ENCODE results near the gene SPIN2A. TPM values are rescaled to one million over a fixed set of nuclear protein-coding genes. Genes with fewer than 3 reads are reported as not detected.

SPIN2A gene
- total and polyA plus RNA-seq, 2 experiments from 2014 or later, result 1.4 to 5.2 TPM

DNA sequence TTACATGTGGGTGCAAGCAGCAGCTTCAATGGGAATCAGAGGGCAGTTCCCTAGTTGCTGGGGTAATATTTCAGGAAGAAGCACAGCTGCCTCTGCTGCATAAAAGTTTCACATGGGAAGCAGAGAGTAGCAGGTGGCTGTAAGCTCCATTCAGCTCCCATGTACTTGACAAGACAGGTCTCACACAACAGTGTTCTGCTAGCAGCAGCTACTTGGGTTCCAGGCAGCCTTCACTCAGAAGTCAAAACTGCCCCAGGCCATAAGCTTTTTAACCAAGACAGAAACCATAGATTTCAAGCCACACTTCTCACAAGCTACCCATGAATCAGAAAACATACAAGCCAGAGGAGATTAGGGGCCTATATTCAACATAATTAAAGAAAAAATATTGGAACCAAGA lies 41.4 kb upstream of the SPIN2A start (continued):
- TF ChIP-seq STAT1 (IDR thresholded peaks at IDR 0.05; ENCODE audit: unreplicated experiment) (no peak), NANOG (IDR thresholded peaks at IDR 0.05; ENCODE audit: borderline replicate concordance) (no peak), CREB1 (CRISPR knock-in tag; IDR thresholded peaks at IDR 0.05; ENCODE audit: low read depth) (no peak), ZNF331 (CRISPR knock-in tag; IDR thresholded peaks at IDR 0.05; ENCODE audit: low read depth) (no peak)
- TF ChIP-seq, protein P1, sequence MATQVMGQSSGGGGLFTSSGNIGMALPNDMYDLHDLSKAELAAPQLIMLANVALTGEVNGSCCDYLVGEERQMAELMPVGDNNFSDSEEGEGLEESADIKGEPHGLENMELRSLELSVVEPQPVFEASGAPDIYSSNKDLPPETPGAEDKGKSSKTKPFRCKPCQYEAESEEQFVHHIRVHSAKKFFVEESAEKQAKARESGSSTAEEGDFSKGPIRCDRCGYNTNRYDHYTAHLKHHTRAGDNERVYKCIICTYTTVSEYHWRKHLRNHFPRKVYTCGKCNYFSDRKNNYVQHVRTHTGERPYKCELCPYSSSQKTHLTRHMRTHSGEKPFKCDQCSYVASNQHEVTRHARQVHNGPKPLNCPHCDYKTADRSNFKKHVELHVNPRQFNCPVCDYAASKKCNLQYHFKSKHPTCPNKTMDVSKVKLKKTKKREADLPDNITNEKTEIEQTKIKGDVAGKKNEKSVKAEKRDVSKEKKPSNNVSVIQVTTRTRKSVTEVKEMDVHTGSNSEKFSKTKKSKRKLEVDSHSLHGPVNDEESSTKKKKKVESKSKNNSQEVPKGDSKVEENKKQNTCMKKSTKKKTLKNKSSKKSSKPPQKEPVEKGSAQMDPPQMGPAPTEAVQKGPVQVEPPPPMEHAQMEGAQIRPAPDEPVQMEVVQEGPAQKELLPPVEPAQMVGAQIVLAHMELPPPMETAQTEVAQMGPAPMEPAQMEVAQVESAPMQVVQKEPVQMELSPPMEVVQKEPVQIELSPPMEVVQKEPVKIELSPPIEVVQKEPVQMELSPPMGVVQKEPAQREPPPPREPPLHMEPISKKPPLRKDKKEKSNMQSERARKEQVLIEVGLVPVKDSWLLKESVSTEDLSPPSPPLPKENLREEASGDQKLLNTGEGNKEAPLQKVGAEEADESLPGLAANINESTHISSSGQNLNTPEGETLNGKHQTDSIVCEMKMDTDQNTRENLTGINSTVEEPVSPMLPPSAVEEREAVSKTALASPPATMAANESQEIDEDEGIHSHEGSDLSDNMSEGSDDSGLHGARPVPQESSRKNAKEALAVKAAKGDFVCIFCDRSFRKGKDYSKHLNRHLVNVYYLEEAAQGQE (IDR thresholded peaks at IDR 0.05; ENCODE audit: unreplicated experiment), result no peak

DNA sequence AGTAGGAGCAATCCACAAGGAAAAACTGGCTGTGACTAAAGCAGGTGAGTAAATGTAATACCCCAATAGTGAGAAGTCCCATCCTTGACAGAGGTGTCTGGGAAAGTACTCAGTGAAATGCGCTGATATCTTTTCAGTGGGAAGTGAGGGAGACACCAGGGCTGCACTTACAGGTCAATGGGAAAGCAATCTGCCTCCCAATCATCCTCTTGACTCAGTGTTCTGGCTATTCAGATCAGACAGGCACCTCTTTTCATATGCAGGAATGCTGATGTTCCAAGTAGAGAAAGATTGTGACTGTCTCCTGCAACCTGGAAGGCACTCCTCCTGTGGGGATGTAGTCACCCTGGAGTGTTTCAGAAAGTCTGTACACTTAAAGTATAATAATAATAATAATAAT lies 39.9 kb upstream of the SPIN2A start:
- H3K27ac Mint-ChIP-seq, result peak overlapping the region; percentile 96
- TF ChIP-seq, protein P2, sequence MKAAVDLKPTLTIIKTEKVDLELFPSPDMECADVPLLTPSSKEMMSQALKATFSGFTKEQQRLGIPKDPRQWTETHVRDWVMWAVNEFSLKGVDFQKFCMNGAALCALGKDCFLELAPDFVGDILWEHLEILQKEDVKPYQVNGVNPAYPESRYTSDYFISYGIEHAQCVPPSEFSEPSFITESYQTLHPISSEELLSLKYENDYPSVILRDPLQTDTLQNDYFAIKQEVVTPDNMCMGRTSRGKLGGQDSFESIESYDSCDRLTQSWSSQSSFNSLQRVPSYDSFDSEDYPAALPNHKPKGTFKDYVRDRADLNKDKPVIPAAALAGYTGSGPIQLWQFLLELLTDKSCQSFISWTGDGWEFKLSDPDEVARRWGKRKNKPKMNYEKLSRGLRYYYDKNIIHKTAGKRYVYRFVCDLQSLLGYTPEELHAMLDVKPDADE (IDR thresholded peaks at IDR 0.05), result no peak
- TF ChIP-seq POLR2AphosphoS5 (IDR thresholded peaks at IDR 0.05; ENCODE audit: low read depth) (no peak), JUNB (IDR thresholded peaks at IDR 0.05; ENCODE audit: unreplicated experiment) (no peak), CREB1 (CRISPR knock-in tag; IDR thresholded peaks at IDR 0.05; ENCODE audit: low read depth) (no peak), EZH2 (IDR thresholded peaks at IDR 0.05; ENCODE audit: low read depth, unreplicated experiment) (no peak), NANOG (IDR thresholded peaks at IDR 0.05; ENCODE audit: borderline replicate concordance) (0 out of 2 replicates have a peak, but pooled peaks have one; percentile 39), STAT1 (IDR thresholded peaks at IDR 0.05; ENCODE audit: unreplicated experiment) (no peak), ZNF114 (CRISPR knock-in tag; IDR thresholded peaks at IDR 0.05) (no peak)
- TF ChIP-seq, protein P3, sequence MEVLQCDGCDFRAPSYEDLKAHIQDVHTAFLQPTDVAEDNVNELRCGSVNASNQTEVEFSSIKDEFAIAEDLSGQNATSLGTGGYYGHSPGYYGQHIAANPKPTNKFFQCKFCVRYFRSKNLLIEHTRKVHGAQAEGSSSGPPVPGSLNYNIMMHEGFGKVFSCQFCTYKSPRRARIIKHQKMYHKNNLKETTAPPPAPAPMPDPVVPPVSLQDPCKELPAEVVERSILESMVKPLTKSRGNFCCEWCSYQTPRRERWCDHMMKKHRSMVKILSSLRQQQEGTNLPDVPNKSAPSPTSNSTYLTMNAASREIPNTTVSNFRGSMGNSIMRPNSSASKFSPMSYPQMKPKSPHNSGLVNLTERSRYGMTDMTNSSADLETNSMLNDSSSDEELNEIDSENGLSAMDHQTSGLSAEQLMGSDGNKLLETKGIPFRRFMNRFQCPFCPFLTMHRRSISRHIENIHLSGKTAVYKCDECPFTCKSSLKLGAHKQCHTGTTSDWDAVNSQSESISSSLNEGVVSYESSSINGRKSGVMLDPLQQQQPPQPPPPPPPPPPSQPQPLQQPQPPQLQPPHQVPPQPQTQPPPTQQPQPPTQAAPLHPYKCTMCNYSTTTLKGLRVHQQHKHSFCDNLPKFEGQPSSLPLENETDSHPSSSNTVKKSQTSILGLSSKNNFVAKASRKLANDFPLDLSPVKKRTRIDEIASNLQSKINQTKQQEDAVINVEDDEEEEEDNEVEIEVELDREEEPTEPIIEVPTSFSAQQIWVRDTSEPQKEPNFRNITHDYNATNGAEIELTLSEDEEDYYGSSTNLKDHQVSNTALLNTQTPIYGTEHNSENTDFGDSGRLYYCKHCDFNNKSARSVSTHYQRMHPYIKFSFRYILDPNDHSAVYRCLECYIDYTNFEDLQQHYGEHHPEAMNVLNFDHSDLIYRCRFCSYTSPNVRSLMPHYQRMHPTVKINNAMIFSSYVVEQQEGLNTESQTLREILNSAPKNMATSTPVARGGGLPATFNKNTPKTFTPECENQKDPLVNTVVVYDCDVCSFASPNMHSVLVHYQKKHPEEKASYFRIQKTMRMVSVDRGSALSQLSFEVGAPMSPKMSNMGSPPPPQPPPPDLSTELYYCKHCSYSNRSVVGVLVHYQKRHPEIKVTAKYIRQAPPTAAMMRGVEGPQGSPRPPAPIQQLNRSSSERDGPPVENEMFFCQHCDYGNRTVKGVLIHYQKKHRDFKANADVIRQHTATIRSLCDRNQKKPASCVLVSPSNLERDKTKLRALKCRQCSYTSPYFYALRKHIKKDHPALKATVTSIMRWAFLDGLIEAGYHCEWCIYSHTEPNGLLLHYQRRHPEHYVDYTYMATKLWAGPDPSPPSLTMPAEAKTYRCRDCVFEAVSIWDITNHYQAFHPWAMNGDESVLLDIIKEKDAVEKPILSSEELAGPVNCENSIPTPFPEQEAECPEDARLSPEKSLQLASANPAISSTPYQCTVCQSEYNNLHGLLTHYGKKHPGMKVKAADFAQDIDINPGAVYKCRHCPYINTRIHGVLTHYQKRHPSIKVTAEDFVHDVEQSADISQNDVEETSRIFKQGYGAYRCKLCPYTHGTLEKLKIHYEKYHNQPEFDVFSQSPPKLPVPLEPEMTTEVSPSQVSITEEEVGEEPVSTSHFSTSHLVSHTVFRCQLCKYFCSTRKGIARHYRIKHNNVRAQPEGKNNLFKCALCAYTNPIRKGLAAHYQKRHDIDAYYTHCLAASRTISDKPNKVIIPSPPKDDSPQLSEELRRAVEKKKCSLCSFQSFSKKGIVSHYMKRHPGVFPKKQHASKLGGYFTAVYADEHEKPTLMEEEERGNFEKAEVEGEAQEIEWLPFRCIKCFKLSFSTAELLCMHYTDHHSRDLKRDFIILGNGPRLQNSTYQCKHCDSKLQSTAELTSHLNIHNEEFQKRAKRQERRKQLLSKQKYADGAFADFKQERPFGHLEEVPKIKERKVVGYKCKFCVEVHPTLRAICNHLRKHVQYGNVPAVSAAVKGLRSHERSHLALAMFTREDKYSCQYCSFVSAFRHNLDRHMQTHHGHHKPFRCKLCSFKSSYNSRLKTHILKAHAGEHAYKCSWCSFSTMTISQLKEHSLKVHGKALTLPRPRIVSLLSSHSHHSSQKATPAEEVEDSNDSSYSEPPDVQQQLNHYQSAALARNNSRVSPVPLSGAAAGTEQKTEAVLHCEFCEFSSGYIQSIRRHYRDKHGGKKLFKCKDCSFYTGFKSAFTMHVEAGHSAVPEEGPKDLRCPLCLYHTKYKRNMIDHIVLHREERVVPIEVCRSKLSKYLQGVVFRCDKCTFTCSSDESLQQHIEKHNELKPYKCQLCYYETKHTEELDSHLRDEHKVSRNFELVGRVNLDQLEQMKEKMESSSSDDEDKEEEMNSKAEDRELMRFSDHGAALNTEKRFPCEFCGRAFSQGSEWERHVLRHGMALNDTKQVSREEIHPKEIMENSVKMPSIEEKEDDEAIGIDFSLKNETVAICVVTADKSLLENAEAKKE (CRISPR knock-in tag; IDR thresholded peaks at IDR 0.05), result 0 out of 2 replicates have a peak, but pooled peaks have one; percentile 19

More for the DNA sequence above, 39.9 kb upstream of the SPIN2A start:
- Histone ChIP-seq H3K36me3 (ENCODE audit: insufficient read depth) (no peaks in the 10 kb centered on the region), H3K4me2 (peak overlapping the region; percentile 75), H3K4me1 (ENCODE audit: insufficient read depth) (peaks cover 22% of the 10 kb centered on the region), H3K4me3 (peak overlapping the region; percentile 32; the same call in 1 of the 2 replicates), H3K27ac (ENCODE audit: low read depth) (peak overlapping the region; percentile 95), H3K27me3 (ENCODE audit: insufficient read depth) (no peaks in the 10 kb centered on the region), H3K79me2 (replicated peaks; ENCODE audit: insufficient read depth) (no peaks in the 10 kb centered on the region), H3K9me2 (ENCODE audit: insufficient read depth) (no peaks in the 10 kb centered on the region), H4K20me1 (replicated peaks; ENCODE audit: insufficient read depth) (no peaks in the 10 kb centered on the region), H3F3A (replicated peaks; ENCODE audit: low read depth) (no peaks in the 10 kb centered on the region), H2AFZ (no peak overlapping the region)
- no peaks in the 10 kb centered on the region for H3K27me3 Mint-ChIP-seq (ENCODE audit: insufficient read depth, low read depth, poor library complexity)
- peak overlapping the region; percentile 56; the same call in 2 of the 3 replicates for H3K4me3 Mint-ChIP-seq
- peaks cover 34% of the 10 kb centered on the region for H3K4me1 Mint-ChIP-seq
- ATAC-seq, result peak; percentile 95
- peak; percentile 63 for DNase-seq (ENCODE audit: low spot score)
- peaks cover 22% of the 10 kb centered on the region for H3K9me3 Mint-ChIP-seq
- H3K36me3 Mint-ChIP-seq (ENCODE audit: low read depth), result peaks cover 8% of the 10 kb centered on the region; the same call in 2 of the 3 replicates

Measured in GM23338 (cell line).